HepG2 (cell line): ENCODE measurements around the gene DQX1. TPM values are rescaled to one million over a fixed set of nuclear protein-coding genes. Genes with fewer than 3 reads are reported as not detected.

ENCODE experiments used
- ATF7-NPFF ChIP-seq: sonication (generic); formaldehyde crosslinking; IDR thresholded peaks from 2 replicates; pipeline ENCODE4 v1.8.1; 2023; ENCODE audit warnings: mild to moderate bottlenecking, low read depth, missing genetic modification reagents, moderate library complexity
- GFI1 ChIP-seq: sonication (generic); formaldehyde crosslinking; IDR thresholded peaks from 2 replicates; pipeline ENCODE4 v1.5.0; 2020; ENCODE audit warnings: missing genetic modification reagents, mild to moderate bottlenecking, borderline replicate concordance
- MED8 ChIP-seq: sonication (generic); formaldehyde crosslinking; IDR thresholded peaks from 2 replicates; pipeline ENCODE4 v1.8.1; 2023; ENCODE audit warnings: mild to moderate bottlenecking, missing genetic modification reagents; ENCODE audit not compliant: insufficient replicate concordance
- MEIS1 ChIP-seq: sonication (generic); formaldehyde crosslinking; IDR thresholded peaks from 2 replicates; pipeline ENCODE4 v1.9.0; 2021; ENCODE audit warnings: mild to moderate bottlenecking, missing genetic modification reagents, moderate library complexity, borderline replicate concordance
- MTF2 ChIP-seq: sonication (generic); formaldehyde crosslinking; IDR thresholded peaks from 2 replicates; pipeline ENCODE4 v1.5.0; 2020; ENCODE audit warnings: missing genetic modification reagents, borderline replicate concordance
- ONECUT2 ChIP-seq: sonication (generic); formaldehyde crosslinking; IDR thresholded peaks from 2 replicates; pipeline ENCODE4 v1.4.0; 2020; ENCODE audit warnings: missing genetic modification reagents
- ZBTB20 ChIP-seq: sonication (generic); formaldehyde crosslinking; IDR thresholded peaks from 2 replicates; pipeline ENCODE4 v1.8.1; 2023; ENCODE audit warnings: missing genetic modification reagents, low read depth, mild to moderate bottlenecking, borderline replicate concordance
- ZNF3 ChIP-seq: IDR thresholded peaks from 2 replicates; pipeline ENCODE4 v1.7.0; 2017; ENCODE audit warnings: inconsistent platforms
- polyA plus RNA-seq, 8 experiments: library from polyadenylated mRNA; depleted of rRNA in 3 of 8; stranded (reverse) in 7 of 8; unstranded in 1 of 8; fragments of >200 nt; fragmentation: Illumina TruSeq in 4 of 8; extraction: Trizol in 4 of 8; gene quantifications; 2 replicates each; pipeline versions ENCODE4 v1.2.1 to v1.2.3, GENCODE V29; 2011 to 2016; ENCODE audit warnings: low read depth in 4 of 8, missing spikeins in 1 of 8, mixed read lengths in 1 of 8; ENCODE audit not compliant: insufficient read depth in 1 of 8
- total RNA-seq, 5 experiments: library from RNA; depleted of rRNA; stranded (reverse); fragments of >200 nt; fragmentation: Illumina TruSeq; extraction: Trizol; gene quantifications; 2 replicates each; pipeline ENCODE4 v1.2.3, GENCODE V29; 2016; ENCODE audit warnings: low read depth in 1 of 5
- TF ChIP-seq, protein P1 (sequence below): sonication (generic); formaldehyde crosslinking; IDR thresholded peaks from 2 replicates; pipeline ENCODE4 v1.4.0; 2020; ENCODE audit warnings: missing genetic modification reagents
- TF ChIP-seq, protein P2 (sequence below): sonication (generic); formaldehyde crosslinking; IDR thresholded peaks from 2 replicates; pipeline ENCODE4 v1.4.0; 2020; ENCODE audit warnings: missing genetic modification reagents, borderline replicate concordance
- TF ChIP-seq, protein P3 (sequence below): sonication (generic); formaldehyde crosslinking; IDR thresholded peaks from 2 replicates; pipeline ENCODE4 v1.5.0; 2020; ENCODE audit warnings: mild to moderate bottlenecking, missing genetic modification reagents, borderline replicate concordance
- TF ChIP-seq, protein P4 (sequence below): sonication (generic); formaldehyde crosslinking; IDR thresholded peaks from 2 replicates; pipeline ENCODE4 v1.9.0; 2021; ENCODE audit warnings: missing genetic modification reagents, borderline replicate concordance
- TF ChIP-seq, protein P5 (sequence below): sonication (generic); formaldehyde crosslinking; IDR thresholded peaks from 2 replicates; pipeline ENCODE4 v1.4.0; 2020; ENCODE audit warnings: missing genetic modification reagents, borderline replicate concordance

DQX1 gene
- total and polyA plus RNA-seq, 2 of the 13 experiments (the other 11 are each of a cell fraction or from before 2014, with no cell fraction given) = 27.6 to 89.8 TPM

DNA sequence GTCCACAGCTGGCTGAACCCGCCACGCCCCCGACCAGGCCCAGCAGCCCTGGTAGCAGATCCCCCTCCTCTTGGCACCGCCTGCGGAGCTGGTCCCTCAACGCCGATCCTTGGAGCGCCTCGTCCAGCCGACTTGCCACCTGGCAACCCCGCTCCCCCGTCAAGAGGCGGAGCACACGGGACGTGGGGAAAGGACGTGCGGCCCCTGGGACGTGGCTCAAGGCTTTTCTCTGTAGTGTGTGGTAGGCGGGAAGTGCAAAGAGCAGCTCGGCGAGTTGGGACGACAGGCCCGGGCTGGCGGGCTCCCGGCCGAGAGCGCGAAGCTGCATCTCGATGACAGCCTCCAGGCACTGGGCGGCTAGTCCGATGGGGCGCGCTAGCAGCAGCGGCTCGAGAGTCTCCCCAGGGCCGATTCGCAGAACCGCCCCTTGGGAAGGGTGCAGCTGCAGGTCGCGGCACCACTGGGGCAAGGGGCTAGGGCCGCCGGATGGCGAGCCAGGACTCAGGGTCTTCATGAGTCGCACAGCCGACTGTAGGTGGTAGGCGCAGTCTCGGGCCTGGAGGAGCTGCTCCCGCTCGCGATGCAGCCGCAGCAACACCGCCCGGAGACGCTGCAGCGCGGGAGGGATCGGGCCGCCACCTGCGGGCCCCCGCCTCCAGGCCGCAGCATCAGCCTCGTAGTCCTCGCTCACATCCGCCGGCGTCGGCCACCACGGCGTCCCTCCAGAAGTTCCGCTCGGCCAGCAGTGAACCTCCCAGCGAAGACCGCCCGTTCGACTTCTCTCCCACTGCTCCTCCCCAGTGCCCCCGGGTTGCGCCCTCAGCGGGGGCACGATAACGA lies 43.9 kb downstream of the DQX1 start (continued):
- TF ChIP-seq, protein P1, sequence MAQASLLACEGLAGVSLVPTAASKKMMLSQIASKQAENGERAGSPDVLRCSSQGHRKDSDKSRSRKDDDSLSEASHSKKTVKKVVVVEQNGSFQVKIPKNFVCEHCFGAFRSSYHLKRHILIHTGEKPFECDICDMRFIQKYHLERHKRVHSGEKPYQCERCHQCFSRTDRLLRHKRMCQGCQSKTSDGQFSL (CRISPR knock-in tag) = 0 out of 2 replicates have a peak, but pooled peaks have one; percentile 62
- TF ChIP-seq ZBTB20 (CRISPR knock-in tag) = no peak; the same call in 1 of the 2 replicates
- no peak for TF ChIP-seq GFI1 (CRISPR knock-in tag)
- TF ChIP-seq, protein P2, sequence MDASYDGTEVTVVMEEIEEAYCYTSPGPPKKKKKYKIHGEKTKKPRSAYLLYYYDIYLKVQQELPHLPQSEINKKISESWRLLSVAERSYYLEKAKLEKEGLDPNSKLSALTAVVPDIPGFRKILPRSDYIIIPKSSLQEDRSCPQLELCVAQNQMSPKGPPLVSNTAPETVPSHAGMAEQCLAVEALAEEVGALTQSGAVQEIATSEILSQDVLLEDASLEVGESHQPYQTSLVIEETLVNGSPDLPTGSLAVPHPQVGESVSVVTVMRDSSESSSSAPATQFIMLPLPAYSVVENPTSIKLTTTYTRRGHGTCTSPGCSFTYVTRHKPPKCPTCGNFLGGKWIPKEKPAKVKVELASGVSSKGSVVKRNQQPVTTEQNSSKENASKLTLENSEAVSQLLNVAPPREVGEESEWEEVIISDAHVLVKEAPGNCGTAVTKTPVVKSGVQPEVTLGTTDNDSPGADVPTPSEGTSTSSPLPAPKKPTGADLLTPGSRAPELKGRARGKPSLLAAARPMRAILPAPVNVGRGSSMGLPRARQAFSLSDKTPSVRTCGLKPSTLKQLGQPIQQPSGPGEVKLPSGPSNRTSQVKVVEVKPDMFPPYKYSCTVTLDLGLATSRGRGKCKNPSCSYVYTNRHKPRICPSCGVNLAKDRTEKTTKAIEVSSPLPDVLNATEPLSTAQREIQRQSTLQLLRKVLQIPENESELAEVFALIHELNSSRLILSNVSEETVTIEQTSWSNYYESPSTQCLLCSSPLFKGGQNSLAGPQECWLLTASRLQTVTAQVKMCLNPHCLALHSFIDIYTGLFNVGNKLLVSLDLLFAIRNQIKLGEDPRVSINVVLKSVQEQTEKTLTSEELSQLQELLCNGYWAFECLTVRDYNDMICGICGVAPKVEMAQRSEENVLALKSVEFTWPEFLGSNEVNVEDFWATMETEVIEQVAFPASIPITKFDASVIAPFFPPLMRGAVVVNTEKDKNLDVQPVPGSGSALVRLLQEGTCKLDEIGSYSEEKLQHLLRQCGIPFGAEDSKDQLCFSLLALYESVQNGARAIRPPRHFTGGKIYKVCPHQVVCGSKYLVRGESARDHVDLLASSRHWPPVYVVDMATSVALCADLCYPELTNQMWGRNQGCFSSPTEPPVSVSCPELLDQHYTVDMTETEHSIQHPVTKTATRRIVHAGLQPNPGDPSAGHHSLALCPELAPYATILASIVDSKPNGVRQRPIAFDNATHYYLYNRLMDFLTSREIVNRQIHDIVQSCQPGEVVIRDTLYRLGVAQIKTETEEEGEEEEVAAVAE = no peak
- 0 out of 2 replicates have a peak, but pooled peaks have one; percentile 54 for TF ChIP-seq ONECUT2 (CRISPR knock-in tag)
- TF ChIP-seq, protein P3, sequence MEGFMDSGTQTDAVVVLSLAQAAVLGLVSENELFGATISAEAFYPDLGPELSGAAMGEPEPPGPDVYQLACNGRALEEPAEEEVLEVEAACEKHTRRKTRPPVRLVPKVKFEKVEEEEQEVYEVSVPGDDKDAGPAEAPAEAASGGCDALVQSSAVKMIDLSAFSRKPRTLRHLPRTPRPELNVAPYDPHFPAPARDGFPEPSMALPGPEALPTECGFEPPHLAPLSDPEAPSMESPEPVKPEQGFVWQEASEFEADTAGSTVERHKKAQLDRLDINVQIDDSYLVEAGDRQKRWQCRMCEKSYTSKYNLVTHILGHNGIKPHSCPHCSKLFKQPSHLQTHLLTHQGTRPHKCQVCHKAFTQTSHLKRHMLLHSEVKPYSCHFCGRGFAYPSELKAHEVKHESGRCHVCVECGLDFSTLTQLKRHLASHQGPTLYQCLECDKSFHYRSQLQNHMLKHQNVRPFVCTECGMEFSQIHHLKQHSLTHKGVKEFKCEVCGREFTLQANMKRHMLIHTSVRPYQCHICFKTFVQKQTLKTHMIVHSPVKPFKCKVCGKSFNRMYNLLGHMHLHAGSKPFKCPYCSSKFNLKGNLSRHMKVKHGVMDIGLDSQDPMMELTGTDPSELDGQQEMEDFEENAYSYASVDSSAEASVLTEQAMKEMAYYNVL = peak; percentile 57; the same call in 1 of the 2 replicates
- TF ChIP-seq, protein P4, sequence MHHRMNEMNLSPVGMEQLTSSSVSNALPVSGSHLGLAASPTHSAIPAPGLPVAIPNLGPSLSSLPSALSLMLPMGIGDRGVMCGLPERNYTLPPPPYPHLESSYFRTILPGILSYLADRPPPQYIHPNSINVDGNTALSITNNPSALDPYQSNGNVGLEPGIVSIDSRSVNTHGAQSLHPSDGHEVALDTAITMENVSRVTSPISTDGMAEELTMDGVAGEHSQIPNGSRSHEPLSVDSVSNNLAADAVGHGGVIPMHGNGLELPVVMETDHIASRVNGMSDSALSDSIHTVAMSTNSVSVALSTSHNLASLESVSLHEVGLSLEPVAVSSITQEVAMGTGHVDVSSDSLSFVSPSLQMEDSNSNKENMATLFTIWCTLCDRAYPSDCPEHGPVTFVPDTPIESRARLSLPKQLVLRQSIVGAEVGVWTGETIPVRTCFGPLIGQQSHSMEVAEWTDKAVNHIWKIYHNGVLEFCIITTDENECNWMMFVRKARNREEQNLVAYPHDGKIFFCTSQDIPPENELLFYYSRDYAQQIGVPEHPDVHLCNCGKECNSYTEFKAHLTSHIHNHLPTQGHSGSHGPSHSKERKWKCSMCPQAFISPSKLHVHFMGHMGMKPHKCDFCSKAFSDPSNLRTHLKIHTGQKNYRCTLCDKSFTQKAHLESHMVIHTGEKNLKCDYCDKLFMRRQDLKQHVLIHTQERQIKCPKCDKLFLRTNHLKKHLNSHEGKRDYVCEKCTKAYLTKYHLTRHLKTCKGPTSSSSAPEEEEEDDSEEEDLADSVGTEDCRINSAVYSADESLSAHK (CRISPR knock-in tag) = 0 out of 2 replicates have a peak, but pooled peaks have one; percentile 15
- no peak; the same call in 1 of the 2 replicates for TF ChIP-seq MEIS1
- peak; percentile 75; the same call in 1 of the 2 replicates for TF ChIP-seq ATF7-NPFF (CRISPR knock-in tag)
- TF ChIP-seq, protein P5, sequence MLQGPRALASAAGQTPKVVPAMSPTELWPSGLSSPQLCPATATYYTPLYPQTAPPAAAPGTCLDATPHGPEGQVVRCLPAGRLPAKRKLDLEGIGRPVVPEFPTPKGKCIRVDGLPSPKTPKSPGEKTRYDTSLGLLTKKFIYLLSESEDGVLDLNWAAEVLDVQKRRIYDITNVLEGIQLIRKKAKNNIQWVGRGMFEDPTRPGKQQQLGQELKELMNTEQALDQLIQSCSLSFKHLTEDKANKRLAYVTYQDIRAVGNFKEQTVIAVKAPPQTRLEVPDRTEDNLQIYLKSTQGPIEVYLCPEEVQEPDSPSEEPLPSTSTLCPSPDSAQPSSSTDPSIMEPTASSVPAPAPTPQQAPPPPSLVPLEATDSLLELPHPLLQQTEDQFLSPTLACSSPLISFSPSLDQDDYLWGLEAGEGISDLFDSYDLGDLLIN (CRISPR knock-in tag) = no peak
- peak; percentile 85 for TF ChIP-seq MED8 (CRISPR knock-in tag)
- peak; percentile 96; the same call in 1 of the 2 replicates for TF ChIP-seq MTF2
- TF ChIP-seq ZNF3 (CRISPR knock-in tag) = 0 out of 2 replicates have a peak, but pooled peaks have one; percentile 5
